HG02885 (cell line): ENCODE measurements around the gene MAP3K8.
A peak's percentile ranks its signal among the peaks of the same experiment; 100 is the strongest.
"Not testable (repeated sequence)": the region's sequence is repeated elsewhere in the genome, so short reads cannot be mapped to it uniquely, and the experiment has no call there.

ENCODE experiments used
- ATAC-seq: cut with Tn5 transposase; IDR thresholded peaks from one replicate; pipeline ENCODE4 v1.9.1; 2021; ENCODE audit warnings: mild to moderate bottlenecking; ENCODE audit not compliant: unreplicated experiment, poor library complexity

MAP3K8 gene

GRCh38 chr10:30442019-30442606, 8.1 kb downstream of the MAP3K8 start:
- ATAC-seq: no peak

- ATAC-seq: no peak
Observed at GRCh38 chr10:30443049-30443448, 9.1 kb downstream of the MAP3K8 start.

GRCh38 chr10:30445711-30446110, 11.7 kb downstream of the MAP3K8 start:
- no peak for ATAC-seq

GRCh38 chr10:30447125-30447799, 13.3 kb downstream of the MAP3K8 start:
- ATAC-seq: peak; percentile 61

GRCh38 chr10:30448092-30448491, 14.1 kb downstream of the MAP3K8 start:
- ATAC-seq: no peak

GRCh38 chr10:30453764-30454527, 20.0 kb downstream of the MAP3K8 start:
- no peak for ATAC-seq

- ATAC-seq: peak; percentile 21
Observed at GRCh38 chr10:30454744-30455510, 20.9 kb downstream of the MAP3K8 start.

GRCh38 chr10:30455816-30456215, 21.8 kb downstream of the MAP3K8 start:
- peak; percentile 67 for ATAC-seq

- peak; percentile 85 for ATAC-seq
Observed at GRCh38 chr10:30456266-30456665, 22.3 kb downstream of the MAP3K8 start.

GRCh38 chr10:30459283-30459682, 25.3 kb downstream of the MAP3K8 start:
- no peak for ATAC-seq

- ATAC-seq: no peak
Observed at GRCh38 chr10:30460121-30460520, 26.1 kb downstream of the MAP3K8 start.

GRCh38 chr10:30462513-30462912, 28.5 kb downstream of the MAP3K8 start:
- ATAC-seq: no peak

GRCh38 chr10:30463944-30464451, 30.0 kb downstream of the MAP3K8 start:
- no peak for ATAC-seq

GRCh38 chr10:30464675-30465074, 30.7 kb downstream of the MAP3K8 start:
- no peak for ATAC-seq

GRCh38 chr10:30466445-30466844, 32.5 kb downstream of the MAP3K8 start:
- no peak for ATAC-seq

- ATAC-seq: peak; percentile 66
Observed at GRCh38 chr10:30467651-30468338, 33.8 kb downstream of the MAP3K8 start.

GRCh38 chr10:30472414-30473155, 38.6 kb downstream of the MAP3K8 start:
- no peak for ATAC-seq

- ATAC-seq: not testable (repeated sequence)
Observed at GRCh38 chr10:30475515-30475914, 41.5 kb downstream of the MAP3K8 start.

- no peak for ATAC-seq
Observed at GRCh38 chr10:30476511-30477155, 42.6 kb downstream of the MAP3K8 start.
